ENCODE results near the gene MOV10L1. TPM values are rescaled to one million over a fixed set of nuclear protein-coding genes. Genes with fewer than 3 reads are reported as not detected.

Gene MOV10L1
- 0.26 TPM for polyA plus RNA-seq (2013, experiment 1 of 2; ENCODE audit: insufficient read length)
- polyA plus RNA-seq (2013, experiment 2 of 2; ENCODE audit: insufficient read length) = 0.37 TPM

- DNase-seq = peak; percentile 33
Observed at GRCh38 chr22:50089682-50090411, at the start of gene MOV10L1. Gene MOV10L1 (plus strand): TSS chr22:50090006. CDS start chr22:50090089, 83 bp downstream.

GRCh38 chr22:50040717-50041116, 49.1 kb upstream of the MOV10L1 start:
- no peak for DNase-seq

GRCh38 chr22:50041361-50042065, 48.3 kb upstream of the MOV10L1 start:
- no peak for DNase-seq

GRCh38 chr22:50044485-50045118, 45.2 kb upstream of the MOV10L1 start:
- no peak for DNase-seq

GRCh38 chr22:50045211-50046018, 44.4 kb upstream of the MOV10L1 start:
- DNase-seq = no peak

- DNase-seq = no peak
Observed at GRCh38 chr22:50046019-50046415, 43.8 kb upstream of the MOV10L1 start.

GRCh38 chr22:50046481-50047245, 43.1 kb upstream of the MOV10L1 start:
- DNase-seq = no peak

GRCh38 chr22:50047346-50047745, 42.5 kb upstream of the MOV10L1 start:
- DNase-seq = no peak

- DNase-seq = no peak
Observed at GRCh38 chr22:50048061-50048765, 41.6 kb upstream of the MOV10L1 start.

- no peak for DNase-seq
Observed at GRCh38 chr22:50048836-50049235, 41.0 kb upstream of the MOV10L1 start.

GRCh38 chr22:50049299-50050195, 40.3 kb upstream of the MOV10L1 start:
- no peak for DNase-seq

GRCh38 chr22:50051930-50052329, 37.9 kb upstream of the MOV10L1 start:
- DNase-seq = no peak

GRCh38 chr22:50053861-50054260, 35.9 kb upstream of the MOV10L1 start:
- no peak for DNase-seq

- no peak for DNase-seq
Observed at GRCh38 chr22:50056214-50056972, 33.4 kb upstream of the MOV10L1 start.

- DNase-seq = no peak
Observed at GRCh38 chr22:50057278-50058060, 32.3 kb upstream of the MOV10L1 start.

- no peak for DNase-seq
Observed at GRCh38 chr22:50058061-50058905, 31.5 kb upstream of the MOV10L1 start, which contains the start of gene TTLL8. Gene TTLL8 (minus strand): TSS chr22:50058298.
